ENCODE data around the gene ANP32E. TPM values are rescaled to one million over a fixed set of nuclear protein-coding genes. Genes with fewer than 3 reads are reported as not detected.
"Not testable (repeated sequence)": the region's sequence is repeated elsewhere in the genome, so short reads cannot be mapped to it uniquely, and the experiment has no call there.

The ANP32E gene
- total RNA-seq, 1 experiment from 2014 or later, result 45.1 TPM

GRCh38 chr1:150213170-150214098 lies 22.5 kb downstream of the ANP32E start:
- DNase-seq (ENCODE audit: low read depth), result peak; percentile 93

GRCh38 chr1:150212070-150212469 lies 23.8 kb downstream of the ANP32E start:
- DNase-seq (ENCODE audit: low read depth), result no peak

GRCh38 chr1:150210706-150211105 lies 25.2 kb downstream of the ANP32E start:
- DNase-seq (ENCODE audit: low read depth), result no peak

GRCh38 chr1:150210091-150210490 lies 25.8 kb downstream of the ANP32E start:
- no peak for DNase-seq (ENCODE audit: low read depth)

- DNase-seq (ENCODE audit: low read depth), result not testable (repeated sequence)
Observed at GRCh38 chr1:150208460-150208859, 27.5 kb downstream of the ANP32E start.

- no peak for DNase-seq (ENCODE audit: low read depth)
Observed at GRCh38 chr1:150207281-150207971, 28.5 kb downstream of the ANP32E start.

GRCh38 chr1:150196417-150196816 lies 39.5 kb downstream of the ANP32E start:
- no peak for DNase-seq (ENCODE audit: low read depth)

GRCh38 chr1:150194381-150195031 lies 41.4 kb downstream of the ANP32E start:
- DNase-seq (ENCODE audit: low read depth), result no peak

- peak; percentile 46 for DNase-seq (ENCODE audit: low read depth)
Observed at GRCh38 chr1:150192012-150192411, 43.9 kb downstream of the ANP32E start.

- DNase-seq (ENCODE audit: low read depth), result no peak
Observed at GRCh38 chr1:150187560-150187931, 48.4 kb downstream of the ANP32E start.

GRCh38 chr1:150186789-150187559 lies 48.9 kb downstream of the ANP32E start:
- peak; percentile 45 for DNase-seq (ENCODE audit: low read depth)

GRCh38 chr1:150186438-150186788 lies 49.5 kb downstream of the ANP32E start:
- DNase-seq (ENCODE audit: low read depth), result not testable (repeated sequence)

- DNase-seq (ENCODE audit: low read depth), result no peak
Observed at GRCh38 chr1:150185481-150185880, 50.4 kb downstream of the ANP32E start.

- no peak for DNase-seq (ENCODE audit: low read depth)
Observed at GRCh38 chr1:150183061-150183460, 52.9 kb downstream of the ANP32E start.

- DNase-seq (ENCODE audit: low read depth), result peak; percentile 30
Observed at GRCh38 chr1:150182247-150182646, 53.7 kb downstream of the ANP32E start.

- no peak for DNase-seq (ENCODE audit: low read depth)
Observed at GRCh38 chr1:150180474-150180873, 55.4 kb downstream of the ANP32E start.

GRCh38 chr1:150179867-150180266 lies 56.0 kb downstream of the ANP32E start:
- DNase-seq (ENCODE audit: low read depth), result no peak

- no peak for DNase-seq (ENCODE audit: low read depth)
Observed at GRCh38 chr1:150178548-150178947, 57.4 kb downstream of the ANP32E start.

GRCh38 chr1:150176593-150176992 lies 59.3 kb downstream of the ANP32E start:
- no peak for DNase-seq (ENCODE audit: low read depth)

- peak; percentile 18 for DNase-seq (ENCODE audit: low read depth)
Observed at GRCh38 chr1:150173141-150173585, 62.7 kb downstream of the ANP32E start.

- DNase-seq (ENCODE audit: low read depth), result no peak
Observed at GRCh38 chr1:150171801-150172200, 64.1 kb downstream of the ANP32E start.

Data from RPMI7951 (cell line).